GM23338 (cell line): ENCODE measurements around the gene MAGED2. TPM values are rescaled to one million over a fixed set of nuclear protein-coding genes. Genes with fewer than 3 reads are reported as not detected.

Experiments used
- ATAC-seq: fragments of 200-7000 bp; cut with Tn5 transposase; 3 replicates; pipeline ENCODE4 v1.9.1; 2020
- DNase-seq: peaks from one replicate; pipeline ENCODE4 v3.0.0-alpha.2; 2015; ENCODE audit warnings: low spot score
- H2AFZ ChIP-seq: fragments of 200-600 bp; sonication (generic); 2 replicates; pipeline ENCODE4 v1.8.0; 2016; ENCODE audit warnings: antibody characterized with exemption, mild to moderate bottlenecking, moderate library complexity
- H3F3A ChIP-seq: fragments of 200-600 bp; sonication (generic); replicated peaks from 2 replicates; pipeline ENCODE4 v1.8.0; 2017; ENCODE audit warnings: antibody characterized with exemption, mixed run types, low read depth
- H3K27ac ChIP-seq: fragments of 200-600 bp; sonication (generic); 2 replicates; pipeline ENCODE4 v1.6.1; 2016; ENCODE audit warnings: low read depth
- H3K27me3 ChIP-seq: fragments of 200-600 bp; sonication (generic); 2 replicates; pipeline ENCODE4 v1.8.0; 2016; ENCODE audit warnings: mild to moderate bottlenecking, mixed run types, moderate library complexity; ENCODE audit not compliant: insufficient read depth
- H3K36me3 ChIP-seq: fragments of 200-600 bp; sonication (generic); 2 replicates; pipeline ENCODE4 v1.8.0; 2016; ENCODE audit warnings: mild to moderate bottlenecking; ENCODE audit not compliant: insufficient read depth
- H3K4me1 ChIP-seq: fragments of 200-600 bp; sonication (generic); 2 replicates; pipeline ENCODE4 v1.8.0; 2016; ENCODE audit warnings: mild to moderate bottlenecking, moderate library complexity; ENCODE audit not compliant: insufficient read depth
- H3K4me2 ChIP-seq: fragments of 200-600 bp; sonication (generic); 2 replicates; pipeline ENCODE4 v1.7.1; 2017; ENCODE audit warnings: mixed run types
- H3K4me3 ChIP-seq: fragments of 200-600 bp; sonication (generic); 2 replicates; pipeline ENCODE4 v1.6.1; 2016; ENCODE audit warnings: mixed run types
- H3K79me2 ChIP-seq: fragments of 200-600 bp; sonication (generic); replicated peaks from 2 replicates; pipeline ENCODE4 v1.8.0; 2017; ENCODE audit warnings: mild to moderate bottlenecking; ENCODE audit not compliant: insufficient read depth
- H3K9me2 ChIP-seq: fragments of 200-600 bp; sonication (generic); 2 replicates; pipeline ENCODE4 v1.8.0; 2017; ENCODE audit not compliant: insufficient read depth
- H4K20me1 ChIP-seq: fragments of 200-600 bp; sonication (generic); replicated peaks from 2 replicates; pipeline ENCODE4 v1.8.0; 2017; ENCODE audit warnings: mild to moderate bottlenecking; ENCODE audit not compliant: insufficient read depth
- H3K27ac Mint-ChIP-seq: 2 replicates; pipeline ENCODE4 v1.8.0; 2020; ENCODE audit warnings: inconsistent platforms, mild to moderate bottlenecking, moderate library complexity, mixed read lengths
- H3K27me3 Mint-ChIP-seq: 3 replicates; pipeline ENCODE4 v1.8.0; 2022; ENCODE audit warnings: low read depth, mild to moderate bottlenecking, moderate library complexity, mixed read lengths, inconsistent platforms; ENCODE audit not compliant: insufficient read depth, poor library complexity
- H3K36me3 Mint-ChIP-seq: 3 replicates; pipeline ENCODE4 v1.8.0; 2021; ENCODE audit warnings: low read depth, mild to moderate bottlenecking, inconsistent platforms, moderate library complexity, mixed read lengths
- H3K4me1 Mint-ChIP-seq: 3 replicates; pipeline ENCODE4 v1.8.0; 2020; ENCODE audit warnings: mild to moderate bottlenecking, inconsistent platforms, mixed read lengths
- H3K4me3 Mint-ChIP-seq: 3 replicates; pipeline ENCODE4 v1.8.0; 2021; ENCODE audit warnings: moderate library complexity, mild to moderate bottlenecking, inconsistent platforms, mixed read lengths
- H3K9me3 Mint-ChIP-seq: 3 replicates; pipeline ENCODE4 v1.8.0; 2020; ENCODE audit warnings: moderate library complexity, mild to moderate bottlenecking, inconsistent platforms, mixed read lengths
- CTCF ChIP-seq, 2 experiments: fragments of 200-600 bp in 1 of 2; sonication (generic) in 1 of 2; conservative IDR thresholded peaks; 2 replicates each; pipeline versions ENCODE4 v1.5.1 to v1.6.1; 2016 to 2017; ENCODE audit warnings: antibody characterized with exemption in 2 of 2, low read depth in 2 of 2, mild to moderate bottlenecking in 2 of 2, moderate library complexity in 1 of 2
- ETS1 ChIP-seq: IDR thresholded peaks from 2 replicates; pipeline ENCODE4 v1.6.1; 2016; ENCODE audit warnings: antibody characterized with exemption
- EZH2phosphoT487 ChIP-seq: fragments of 200-600 bp; sonication (generic); IDR thresholded peaks from one replicate; pipeline ENCODE4 v1.8.1; 2018; ENCODE audit warnings: antibody characterized with exemption; ENCODE audit not compliant: unreplicated experiment
- JUNB ChIP-seq: IDR thresholded peaks from one replicate; pipeline ENCODE4 v1.6.1; 2016; ENCODE audit warnings: antibody characterized with exemption; ENCODE audit not compliant: unreplicated experiment
- NANOG ChIP-seq: IDR thresholded peaks from 2 replicates; pipeline ENCODE4 v1.6.1; 2016; ENCODE audit warnings: antibody characterized with exemption, borderline replicate concordance
- POLR2AphosphoS5 ChIP-seq: IDR thresholded peaks from 2 replicates; pipeline ENCODE4 v1.6.1; 2016; ENCODE audit warnings: antibody characterized with exemption, low read depth
- STAT1 ChIP-seq: IDR thresholded peaks from one replicate; pipeline ENCODE4 v1.6.1; 2016; ENCODE audit warnings: antibody characterized with exemption; ENCODE audit not compliant: unreplicated experiment
- ZNF114 ChIP-seq: fragments of 250-450 bp; sonication (Bioruptor Pico); IDR thresholded peaks from 2 replicates; pipeline ENCODE4 v1.5.0; 2020; ENCODE audit warnings: mild to moderate bottlenecking, moderate library complexity
- ZNF331 ChIP-seq: fragments of 250-450 bp; sonication (Bioruptor Pico); IDR thresholded peaks from 2 replicates; pipeline ENCODE4 v1.5.0; 2020; ENCODE audit warnings: low read depth, mild to moderate bottlenecking, moderate library complexity
- ZNF462 ChIP-seq: fragments of 250-450 bp; sonication (Bioruptor Pico); IDR thresholded peaks from 2 replicates; pipeline ENCODE4 v1.5.0; 2020; ENCODE audit warnings: mild to moderate bottlenecking, moderate library complexity
- polyA plus RNA-seq: library from polyadenylated mRNA; unstranded; fragments of >200 nt; fragmentation: Nextera tagmentation; extraction: Ambion mirVana; gene quantifications from 2 replicates; pipeline ENCODE4 v1.2.1, GENCODE V29; 2016
- total RNA-seq: library from RNA; depleted of rRNA; stranded (reverse); fragments of >200 nt; shearing (Covaris generic); gene quantifications from 2 replicates; pipeline ENCODE4 v1.2.3, GENCODE V29; 2014

The MAGED2 gene
- total and polyA plus RNA-seq, 2 experiments from 2014 or later: 96.7 to 203 TPM

- TF ChIP-seq ZNF462 (CRISPR knock-in tag): no peak
Measured at GRCh38 chrX:54826598-54826997, 19.1 kb downstream of the MAGED2 start (continued).

- H2AFZ ChIP-seq: no peak overlapping the region
- H3K9me2 ChIP-seq: no peaks in the 10 kb centered on the region
- H4K20me1 ChIP-seq: no peaks in the 10 kb centered on the region
- peaks cover 9% of the 10 kb centered on the region; the same call in 2 of the 3 replicates for H3K4me1 Mint-ChIP-seq
- TF ChIP-seq ZNF114 (CRISPR knock-in tag) (no peak), STAT1 (no peak), POLR2AphosphoS5 (no peak), EZH2phosphoT487 (no peak), ZNF331 (CRISPR knock-in tag) (no peak), JUNB (no peak), ETS1 (no peak), NANOG (no peak), CTCF (conservative IDR thresholded peaks at IDR 0.05; ENCODE audit: low read depth in 2 of 2) (no peak)
- H3K79me2 ChIP-seq: no peaks in the 10 kb centered on the region
- no peak overlapping the region for H3K27ac ChIP-seq
- no peaks in the 10 kb centered on the region for H3F3A ChIP-seq
- H3K4me3 ChIP-seq: no peak overlapping the region
- no peaks in the 10 kb centered on the region for H3K36me3 ChIP-seq
- no peak for ATAC-seq
- no peak for DNase-seq
- H3K9me3 Mint-ChIP-seq: no peaks in the 10 kb centered on the region
- no peaks in the 10 kb centered on the region for H3K36me3 Mint-ChIP-seq
- H3K27me3 Mint-ChIP-seq: peaks cover 1% of the 10 kb centered on the region
- no peak overlapping the region for H3K27ac Mint-ChIP-seq
- no peak overlapping the region for H3K4me3 Mint-ChIP-seq
- H3K27me3 ChIP-seq: no peaks in the 10 kb centered on the region
- no peak overlapping the region for H3K4me2 ChIP-seq
- no peaks in the 10 kb centered on the region for H3K4me1 ChIP-seq
Measured at GRCh38 chrX:54838583-54838982, 31.0 kb downstream of the MAGED2 start.
